Bronchial epithelial cell (primary cell): Measurements from ENCODE around the gene AGBL4. TPM values are rescaled to one million over a fixed set of nuclear protein-coding genes. Genes with fewer than 3 reads are reported as not detected.
A peak's percentile ranks its signal among the peaks of the same experiment; 100 is the strongest.

Experiments
- DNase-seq: peaks from one replicate; pipeline ENCODE4 v3.0.0-alpha.2; 2010; ENCODE audit warnings: low read depth
- FAIRE-seq: peaks from 2 replicates; lab custom pipeline; 2011; peaks lifted over from hg19 to GRCh38; lab: Jason Lieb, UNC
- H3K27me3 ChIP-seq: 2 replicates; pipeline ENCODE4 v1.5.1; 2011; ENCODE audit warnings: low read length; ENCODE audit not compliant: control insufficient read depth, insufficient read depth
- H3K36me3 ChIP-seq: 2 replicates; pipeline ENCODE4 v1.5.1; 2011; ENCODE audit warnings: low read length; ENCODE audit not compliant: control insufficient read depth, insufficient read depth
- H3K4me3 ChIP-seq: 2 replicates; pipeline ENCODE4 v1.5.1; 2011; ENCODE audit warnings: mild to moderate bottlenecking, low read depth, low read length, control low read depth
- CTCF ChIP-seq: IDR thresholded peaks from 2 replicates; pipeline ENCODE4 v1.5.1; 2011; ENCODE audit warnings: mild to moderate bottlenecking, moderate library complexity, low read length, control low read depth, inconsistent platforms; ENCODE audit not compliant: insufficient read depth, severe bottlenecking
- total RNA-seq: library from RNA; depleted of rRNA; stranded (reverse); fragments of >200 nt; gene quantifications from 2 replicates; pipeline ENCODE4 v1.2.1, GENCODE V29; 2014

Gene AGBL4
- total RNA-seq, 1 donor from 2014 or later, result not detected

GRCh38 chr1:48794816-48795215 lies 1228.9 kb downstream of the AGBL4 start:
- FAIRE-seq (no peak), DNase-seq (peak; percentile 72)
- H3K4me3 ChIP-seq, result no peak overlapping the region

GRCh38 chr1:48793863-48794262 lies 1229.9 kb downstream of the AGBL4 start:
- no peak for TF ChIP-seq CTCF
- no peak for FAIRE-seq
- DNase-seq, result no peak
- H3K36me3 ChIP-seq, result no peaks in the 10 kb centered on the region
- H3K27me3 ChIP-seq, result no peaks in the 10 kb centered on the region
- no peak overlapping the region for H3K4me3 ChIP-seq

More at GRCh38 chr1:48794816-48795215, 1228.9 kb downstream of the AGBL4 start:
- Histone ChIP-seq H3K27me3 (no peaks in the 10 kb centered on the region), H3K36me3 (no peaks in the 10 kb centered on the region)
- TF ChIP-seq CTCF, result no peak

- FAIRE-seq, result no peak
- H3K4me3 ChIP-seq, result no peak overlapping the region
- H3K27me3 ChIP-seq, result no peaks in the 10 kb centered on the region
- DNase-seq, result no peak
- no peak for TF ChIP-seq CTCF
- H3K36me3 ChIP-seq, result no peaks in the 10 kb centered on the region
These were observed 1230.8 kb downstream of the AGBL4 start for GRCh38 chr1:48792961-48793360.

- no peaks in the 10 kb centered on the region for H3K27me3 ChIP-seq
- no peak for DNase-seq
- no peak overlapping the region for H3K4me3 ChIP-seq
- no peak for TF ChIP-seq CTCF
- no peak for FAIRE-seq
- H3K36me3 ChIP-seq, result no peaks in the 10 kb centered on the region
These were observed 1233.4 kb downstream of the AGBL4 start for GRCh38 chr1:48790397-48790796.

- no peak for FAIRE-seq
- Histone ChIP-seq H3K36me3 (no peaks in the 10 kb centered on the region), H3K4me3 (no peak overlapping the region), H3K27me3 (no peaks in the 10 kb centered on the region)
- no peak for DNase-seq
- no peak for TF ChIP-seq CTCF
These were observed 1233.9 kb downstream of the AGBL4 start for GRCh38 chr1:48789903-48790302.

- no peak for FAIRE-seq
These were observed 1237.9 kb downstream of the AGBL4 start for GRCh38 chr1:48785869-48786268.

More at GRCh38 chr1:48785869-48786268, 1237.9 kb downstream of the AGBL4 start:
- Histone ChIP-seq H3K36me3 (no peaks in the 10 kb centered on the region), H3K27me3 (no peaks in the 10 kb centered on the region), H3K4me3 (no peak overlapping the region)
- DNase-seq, result no peak
- no peak for TF ChIP-seq CTCF
